NCI-H1417 treated with DMSO at 0.1 percent for 48 hours (cell line): Measurements from ENCODE around the gene OR13J1.
"Not testable (repeated sequence)": the region's sequence is repeated elsewhere in the genome, so short reads cannot be mapped to it uniquely, and the experiment has no call there.

Experiments
- DNase-seq: peaks from one replicate; lab custom pipeline; 2025; lab: John Stamatoyannopoulos, UW

OR13J1 gene

DNA sequence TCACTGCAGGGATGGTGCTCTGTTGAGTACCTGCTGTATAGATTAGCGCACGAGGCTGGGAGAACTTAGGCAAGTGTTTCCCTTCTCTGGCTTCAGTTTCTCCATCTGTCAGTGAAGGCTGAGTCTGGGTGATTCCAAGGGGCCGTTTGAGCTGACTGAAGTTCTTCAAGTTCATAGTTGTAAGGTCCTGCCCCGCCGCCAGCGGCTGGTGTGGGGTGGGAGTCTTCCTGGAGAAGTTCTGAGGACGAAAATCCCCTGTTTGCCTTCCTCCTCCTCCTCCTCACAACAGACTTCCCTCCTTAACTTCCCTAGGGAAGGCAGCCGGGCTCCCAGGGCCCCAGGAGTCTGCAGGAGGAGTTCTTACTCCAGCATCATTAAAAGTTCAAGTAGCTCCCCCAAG lies 34.1 kb upstream of the OR13J1 start:
- DNase-seq: no peak

DNA sequence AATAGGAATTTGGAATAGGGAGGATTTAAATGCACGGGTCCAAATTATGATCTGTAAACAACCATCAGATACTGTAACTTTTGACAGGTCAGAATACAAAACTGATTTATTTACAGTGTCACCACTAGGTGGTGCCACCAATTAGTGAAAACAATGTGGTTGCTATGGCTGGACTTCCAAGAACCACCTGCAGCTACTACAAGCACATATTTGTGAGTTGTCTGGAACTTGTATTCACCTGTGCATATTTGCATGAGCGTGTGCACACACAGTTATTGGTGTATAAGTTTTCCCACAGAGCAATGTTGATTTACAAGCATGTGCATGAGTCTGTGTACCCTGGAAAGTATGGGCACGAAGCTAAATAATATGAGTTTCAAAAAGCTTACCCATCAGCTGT lies 32.8 kb upstream of the OR13J1 start:
- no peak for DNase-seq

DNA sequence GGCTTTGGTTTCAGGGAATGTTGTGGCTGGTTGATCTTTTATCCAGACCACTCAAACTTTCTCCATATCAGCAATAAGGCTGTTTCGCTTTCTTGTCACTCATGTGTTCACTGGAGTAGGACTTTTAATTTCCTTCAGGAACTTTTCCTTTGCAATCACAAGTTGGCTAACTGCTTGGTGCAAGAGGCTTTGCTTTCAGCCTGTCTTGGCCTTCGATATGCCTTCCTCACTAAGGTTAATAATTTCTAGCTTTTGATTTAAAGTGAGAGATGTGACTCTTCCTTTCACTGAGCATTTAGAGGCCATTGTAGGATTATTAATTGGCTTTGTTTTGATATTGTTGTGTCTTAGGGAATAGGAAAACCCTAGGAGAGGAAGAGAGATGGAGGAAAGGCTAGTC lies 28.8 kb upstream of the OR13J1 start:
- DNase-seq: no peak

DNA sequence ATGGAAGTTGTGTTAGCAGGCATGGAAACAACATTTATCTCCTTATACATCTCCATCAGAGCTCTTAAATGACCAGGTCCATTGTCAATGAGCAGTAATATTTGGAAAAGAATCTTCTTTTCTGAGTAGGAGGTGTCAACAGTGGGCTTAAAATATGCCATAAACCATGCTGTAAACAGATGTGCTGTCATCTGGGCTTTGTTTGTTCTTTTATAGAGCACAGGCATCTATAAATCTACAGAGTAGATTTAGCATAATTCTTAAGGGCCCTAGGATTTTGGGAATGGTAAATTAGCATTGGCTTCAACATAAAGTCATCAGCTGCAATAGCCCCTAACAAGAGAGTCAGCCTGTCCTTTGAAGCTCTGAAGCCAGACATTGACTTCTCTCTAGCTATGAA lies 28.1 kb upstream of the OR13J1 start:
- DNase-seq: no peak

DNA sequence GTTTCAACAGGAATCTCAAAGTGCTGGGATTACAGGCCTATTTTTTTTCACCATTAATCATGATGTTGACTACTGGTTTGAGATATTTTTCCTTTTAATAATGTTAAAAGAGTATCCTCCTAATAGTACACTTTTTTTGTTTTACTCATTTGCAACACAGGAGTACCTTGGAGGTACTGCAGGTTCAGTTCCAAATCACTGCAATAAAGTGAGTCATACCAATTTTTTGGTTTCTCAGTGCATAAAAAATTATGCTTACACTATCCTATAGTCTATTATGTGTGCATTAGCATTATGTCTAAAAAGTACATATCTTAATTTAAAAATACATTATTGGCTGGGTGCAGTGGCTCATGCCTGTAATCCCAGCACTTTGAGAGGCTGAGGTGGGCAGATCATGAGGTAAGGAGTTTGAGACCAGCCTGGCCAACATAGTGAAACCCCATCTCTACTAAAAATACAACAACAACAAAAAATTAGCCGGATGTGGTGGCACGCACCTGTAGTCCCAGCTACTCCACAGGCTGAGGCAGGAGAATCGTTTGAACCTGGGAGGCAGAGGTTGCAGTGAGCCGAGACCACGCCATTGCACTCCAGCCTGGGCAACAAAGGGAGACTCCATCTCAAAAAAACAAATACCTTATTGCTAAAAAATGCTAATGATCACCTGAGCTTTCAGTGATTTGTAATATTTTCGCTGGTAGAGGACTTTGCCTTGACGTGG lies 27.3 kb upstream of the OR13J1 start:
- not testable (repeated sequence) for DNase-seq

DNA sequence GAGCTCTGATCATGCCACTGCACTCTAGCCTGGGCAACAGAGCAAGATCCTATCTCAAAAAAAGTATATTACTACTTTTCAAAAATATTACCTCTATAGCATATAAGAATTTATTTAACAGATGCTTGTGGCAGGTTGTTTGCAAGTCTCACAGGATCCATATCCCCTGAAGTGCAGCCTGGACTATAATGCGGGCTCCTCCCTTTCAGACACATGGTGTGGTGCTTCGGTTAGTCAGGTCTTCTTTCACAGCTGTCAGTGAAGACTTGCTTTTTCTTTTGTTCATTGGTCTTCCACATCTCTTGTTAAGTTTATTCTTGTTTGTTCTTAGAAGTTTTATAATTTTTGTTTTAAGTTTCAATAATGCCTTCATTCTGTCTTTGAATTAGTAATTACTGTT lies 26.4 kb upstream of the OR13J1 start:
- no peak for DNase-seq

DNA sequence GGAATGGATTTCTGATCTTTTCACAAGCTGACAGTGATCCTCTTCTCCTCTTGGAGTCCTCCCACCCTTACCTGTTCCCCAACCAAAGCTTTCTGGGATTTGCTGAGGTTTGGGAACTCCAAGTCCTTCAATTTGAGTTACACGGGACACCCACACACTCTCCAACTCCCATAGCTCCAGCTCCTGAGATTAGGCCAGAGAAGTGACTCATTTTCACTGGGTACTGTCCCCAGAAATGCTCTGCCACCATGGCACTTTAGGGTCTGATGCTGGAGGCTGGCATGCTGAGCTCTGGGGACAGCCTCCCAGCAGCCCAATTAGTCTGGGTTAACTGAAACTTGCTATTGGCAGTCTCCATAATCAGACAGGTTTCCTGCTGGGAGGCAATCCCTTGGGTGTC lies 21.9 kb upstream of the OR13J1 start:
- no peak for DNase-seq

DNA sequence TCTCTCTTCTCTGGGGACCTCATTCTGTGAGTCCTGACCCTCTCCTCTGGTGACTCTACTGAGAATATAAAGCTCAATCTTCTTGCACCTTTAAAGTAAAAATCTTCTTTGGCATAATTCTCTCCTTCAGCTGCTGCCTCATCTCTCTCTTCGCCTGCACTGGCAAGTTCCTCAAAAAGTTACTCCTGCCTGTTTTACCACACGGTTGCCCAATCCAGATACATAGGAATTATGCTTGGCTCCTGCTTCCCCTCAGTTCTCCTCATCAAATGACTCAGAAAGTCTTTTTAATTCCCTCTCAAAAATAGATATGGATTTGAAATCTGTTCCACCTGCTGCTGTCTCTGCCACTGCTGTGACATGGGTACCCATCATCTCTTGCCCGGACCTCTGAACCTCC lies 21.4 kb upstream of the OR13J1 start:
- DNase-seq: no peak

DNA sequence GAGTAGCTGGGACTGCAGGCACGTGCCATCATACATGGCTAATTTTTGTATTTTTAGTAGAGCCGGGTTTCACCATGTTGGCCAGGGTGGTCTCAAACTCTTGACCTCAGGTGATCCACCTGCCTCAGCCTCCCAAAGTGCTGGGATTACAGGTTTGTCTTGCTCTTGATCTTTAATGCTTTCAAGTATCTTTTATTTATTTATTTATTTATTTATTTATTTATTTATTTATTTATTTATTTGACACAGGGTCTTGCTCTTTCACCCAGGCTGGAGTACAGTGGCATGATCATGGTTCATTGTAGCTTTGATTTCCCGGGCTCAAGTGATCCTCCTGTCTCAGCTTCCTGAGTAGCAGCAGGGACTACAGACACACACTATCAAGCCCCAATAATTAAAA lies 14.7 kb upstream of the OR13J1 start:
- not testable (repeated sequence) for DNase-seq

DNA sequence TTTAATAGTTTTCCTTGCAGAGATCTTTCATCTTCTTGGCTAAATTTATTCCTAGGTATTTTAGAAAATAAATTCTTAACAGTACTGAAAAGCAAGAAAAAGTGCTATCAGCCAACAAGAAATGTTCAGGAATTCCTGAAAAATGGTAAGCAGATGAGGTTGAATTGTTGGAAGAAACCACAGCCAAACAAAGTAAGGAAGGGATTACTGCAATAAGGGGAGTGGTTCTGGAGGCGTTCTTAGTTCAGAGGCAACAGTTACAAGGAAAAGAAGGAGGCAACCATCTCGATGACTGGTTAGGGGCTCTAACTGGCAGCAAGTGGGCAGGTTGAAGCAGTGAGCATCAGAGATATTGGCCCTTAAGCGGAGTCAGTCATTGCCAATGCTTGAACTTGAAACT lies 12.8 kb upstream of the OR13J1 start:
- no peak for DNase-seq

DNA sequence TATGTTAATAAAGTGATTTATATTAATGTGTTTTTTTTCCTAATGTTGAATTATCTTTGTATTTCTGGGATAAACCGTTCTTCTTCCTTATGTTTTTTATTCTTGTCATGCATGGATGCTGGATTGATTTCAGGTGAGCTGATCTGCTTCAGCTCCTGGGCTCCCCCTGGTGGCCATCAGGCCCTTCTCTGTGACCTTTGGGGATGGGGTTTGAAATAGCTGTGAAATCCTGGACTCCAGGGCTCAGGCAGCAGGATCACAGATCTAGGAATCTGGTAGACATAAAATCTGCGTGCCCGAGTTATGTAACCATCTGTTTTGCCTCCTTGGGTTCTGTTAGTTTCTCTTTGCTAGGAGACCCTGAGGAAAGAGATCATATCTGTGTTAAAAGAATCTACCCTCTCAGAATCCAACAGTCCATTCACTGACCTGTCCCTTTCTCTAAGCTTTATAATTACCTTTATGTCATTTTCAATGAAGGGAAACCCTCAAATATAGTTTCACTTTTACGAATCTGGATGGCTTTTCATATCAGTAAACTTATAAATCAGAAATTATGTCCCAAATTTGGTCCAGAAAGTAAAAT lies 12.2 kb upstream of the OR13J1 start:
- DNase-seq: no peak

DNA sequence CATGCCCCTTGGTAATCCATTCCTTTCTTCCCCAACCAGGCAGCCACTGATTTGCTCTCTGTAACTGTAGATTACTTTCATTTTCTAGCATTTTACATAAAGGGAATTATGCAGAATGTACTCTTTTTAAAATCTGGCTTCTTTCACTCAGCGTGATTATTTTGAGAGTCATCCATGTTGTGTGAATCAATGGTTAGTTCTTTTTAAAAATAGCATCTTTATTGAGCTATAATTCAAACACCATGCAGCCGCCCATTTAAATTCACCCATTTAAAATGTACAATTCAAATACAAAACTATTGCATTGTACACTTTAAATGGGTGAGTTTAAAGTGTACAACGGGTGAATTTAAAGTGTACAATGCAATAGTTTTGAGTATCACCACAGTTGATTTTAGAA lies 2.3 kb upstream of the OR13J1 start:
- no peak for DNase-seq

DNA sequence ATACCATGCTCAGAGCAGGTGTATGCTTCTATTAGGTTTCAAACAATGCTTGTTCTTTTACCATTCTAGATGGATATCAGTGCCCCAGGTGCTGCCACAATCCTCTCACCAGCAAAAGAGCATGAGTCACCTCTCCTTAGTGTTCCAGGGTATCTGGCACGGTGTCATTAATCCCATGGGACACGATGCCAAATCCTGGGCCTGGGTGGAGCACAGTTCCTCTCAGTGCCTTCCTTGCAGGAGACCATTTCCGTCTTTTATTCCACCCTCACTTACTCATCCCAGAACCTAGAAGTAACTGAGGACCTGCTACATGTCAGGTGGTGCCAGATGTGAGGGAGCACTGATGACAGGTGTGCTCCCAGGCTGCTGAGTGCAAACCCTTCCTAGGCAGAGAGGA lies 1.3 kb upstream of the OR13J1 start:
- DNase-seq: no peak

DNA sequence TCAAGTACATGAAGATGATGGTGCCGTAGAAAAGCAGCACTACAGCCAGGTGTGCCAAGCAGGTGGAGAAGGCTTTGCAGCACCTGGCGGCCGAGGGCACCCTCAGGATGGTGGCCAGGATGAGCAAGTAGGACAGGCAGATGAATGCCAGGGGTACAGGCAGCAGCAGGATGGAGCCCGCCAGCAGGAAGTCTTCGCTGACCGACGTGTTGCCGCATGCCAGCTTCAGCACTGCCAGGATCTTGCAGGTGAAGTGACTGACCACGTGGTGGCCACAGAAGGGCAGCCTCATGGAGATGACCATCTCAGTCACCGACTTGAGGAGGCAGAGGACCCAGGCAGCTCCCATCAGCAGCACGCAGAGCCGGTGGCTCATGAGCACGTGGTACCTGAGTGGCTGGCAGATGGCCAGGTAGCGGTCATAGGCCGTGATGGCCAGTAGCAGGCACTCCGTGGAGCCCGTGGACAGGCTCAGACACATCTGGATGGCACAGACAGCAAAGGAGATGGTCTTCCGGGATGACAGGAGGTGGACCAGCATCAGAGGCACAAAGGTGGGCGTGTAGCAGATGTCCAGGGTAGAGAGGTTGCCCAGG lies 482 bp downstream of the OR13J1 start:
- no peak for DNase-seq

DNA sequence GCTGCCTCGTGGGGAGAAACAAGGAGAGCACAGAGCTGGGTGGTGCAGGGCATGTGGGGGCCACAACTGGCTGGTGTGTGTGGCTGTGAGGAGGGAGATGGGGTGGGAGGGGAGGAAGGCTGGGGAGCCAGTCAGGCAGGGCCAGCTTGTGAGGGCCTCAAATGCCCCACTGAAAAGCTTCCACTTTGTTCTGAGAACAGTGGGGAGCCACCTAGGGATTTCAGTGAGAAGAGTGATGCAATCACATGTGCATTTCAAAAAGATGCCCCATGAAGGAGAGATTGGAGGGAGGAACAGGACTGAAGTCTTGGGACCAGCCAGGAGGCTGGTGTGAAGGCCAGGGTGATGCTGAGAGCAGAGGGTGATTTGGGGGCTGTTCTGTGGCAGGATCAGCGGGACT lies 1.3 kb downstream of the OR13J1 start:
- no peak for DNase-seq

DNA sequence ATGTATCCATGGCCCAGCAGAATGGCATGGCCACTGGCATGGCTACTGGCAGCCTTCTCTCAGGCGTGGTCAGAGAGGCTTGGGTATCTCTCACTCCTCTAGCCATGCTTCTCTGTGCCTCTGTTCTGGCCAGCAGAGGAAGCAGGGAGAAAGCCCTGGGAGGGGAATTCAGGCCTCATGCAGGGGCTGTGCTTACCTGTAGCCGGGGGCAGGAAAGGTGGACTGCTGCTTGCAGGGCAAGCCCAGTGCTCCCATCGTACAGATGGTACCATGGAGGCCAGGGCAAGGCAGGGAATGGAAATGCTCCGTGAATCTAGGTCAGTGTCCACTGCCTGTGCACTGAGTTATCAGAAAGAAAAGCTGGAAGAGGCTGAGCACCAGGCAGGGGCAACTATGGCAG lies 2.7 kb downstream of the OR13J1 start:
- no peak for DNase-seq

DNA sequence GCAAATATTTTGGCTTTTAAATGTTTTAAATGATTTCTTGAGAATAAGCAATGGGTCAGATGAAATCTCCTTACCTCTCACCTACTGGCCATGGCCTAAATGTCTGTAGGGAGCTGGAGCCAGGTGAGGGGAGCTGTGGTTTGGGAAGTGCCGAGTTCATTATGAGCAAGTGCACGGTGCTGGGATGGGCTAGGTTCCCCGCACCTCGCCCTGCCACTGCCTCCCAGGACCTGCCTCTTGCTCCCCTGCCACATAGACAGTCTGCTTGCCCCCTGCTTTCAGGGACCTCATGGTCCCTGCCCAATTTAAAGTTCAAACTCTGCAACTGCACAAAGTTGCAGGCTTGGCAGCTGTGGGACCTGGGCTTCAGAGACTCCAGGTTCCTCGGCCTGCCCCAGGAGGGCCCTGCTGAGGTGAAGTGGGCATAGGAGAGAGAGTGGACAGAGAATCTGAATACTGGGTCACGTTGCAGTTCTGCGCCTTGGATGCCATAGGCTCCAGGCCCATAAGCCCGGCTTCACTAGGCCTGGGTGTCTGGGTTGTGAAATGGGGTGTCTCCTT lies 5.4 kb downstream of the OR13J1 start:
- DNase-seq: no peak

DNA sequence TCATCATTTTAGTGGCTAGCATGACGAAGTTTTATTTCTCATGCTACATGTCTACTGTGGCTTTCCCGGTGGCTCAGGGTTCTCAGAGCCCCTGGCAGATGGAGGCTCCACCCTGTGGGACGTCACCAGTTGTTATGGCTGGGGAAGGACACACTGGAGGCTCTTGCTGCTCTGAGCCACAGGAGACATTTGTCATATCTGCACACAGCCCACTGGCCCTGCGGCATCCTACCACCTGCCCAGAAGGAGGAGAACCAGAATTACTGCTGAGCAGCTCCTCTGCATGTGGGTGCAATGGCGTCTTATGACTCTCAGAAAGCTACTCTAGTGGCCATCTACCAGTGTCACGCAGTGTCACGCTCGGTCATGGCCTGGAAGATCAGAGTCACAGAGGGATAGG lies 6.6 kb downstream of the OR13J1 start:
- no peak for DNase-seq

DNA sequence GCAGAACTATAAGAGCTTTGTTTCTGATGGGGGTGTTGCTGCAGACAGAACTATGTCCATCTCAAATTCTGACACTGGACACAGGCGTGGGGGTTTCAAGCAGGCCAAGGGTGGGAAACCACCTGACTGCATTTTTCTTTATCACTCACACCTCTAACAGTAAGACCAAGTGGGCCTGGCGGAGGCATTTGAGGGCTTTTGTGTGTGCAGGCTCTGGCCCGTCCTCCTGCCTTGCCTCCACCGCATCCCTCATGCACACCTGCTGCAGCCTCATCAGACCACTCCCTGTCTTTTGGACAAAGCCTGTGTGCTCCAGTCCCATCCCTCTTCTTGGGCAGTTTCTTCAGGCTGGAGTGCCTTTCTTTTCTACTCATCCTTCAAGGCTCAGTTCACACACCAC lies 7.9 kb downstream of the OR13J1 start:
- no peak for DNase-seq

DNA sequence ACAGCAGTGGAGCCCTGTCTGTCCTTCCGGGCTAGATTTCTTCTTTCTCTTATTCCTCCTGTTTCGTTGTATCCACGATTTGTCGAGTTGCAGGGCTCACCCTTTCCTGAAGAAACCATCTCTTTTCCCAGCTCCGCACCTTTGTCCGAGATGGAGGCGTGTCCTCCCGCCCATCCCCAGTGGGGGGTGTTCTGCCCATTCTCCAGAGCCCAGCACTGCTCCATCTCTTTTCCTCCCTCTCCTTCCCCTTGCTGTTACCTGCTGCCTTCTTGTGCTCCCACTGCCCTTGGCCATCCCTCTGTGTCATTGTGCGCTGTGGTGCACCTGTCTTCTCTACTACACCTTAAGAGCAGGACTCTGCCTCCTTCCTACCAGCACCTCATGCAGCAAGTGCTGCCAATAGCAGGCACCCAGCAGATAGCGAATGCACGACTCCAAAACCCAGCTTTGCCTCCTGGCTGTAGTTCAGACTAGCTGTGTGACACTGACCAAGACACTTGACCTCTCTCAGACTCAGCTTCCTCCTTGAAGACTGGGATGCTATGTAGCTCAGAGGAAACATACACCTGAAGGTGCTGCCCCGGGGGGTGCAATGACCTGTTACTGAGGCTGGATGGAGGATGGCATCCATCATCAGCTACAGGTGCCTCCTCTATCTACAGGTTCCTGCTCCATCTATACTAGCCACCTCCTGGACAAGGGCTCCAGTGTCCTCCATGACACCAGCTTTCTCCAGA lies 8.9 kb downstream of the OR13J1 start:
- DNase-seq: no peak

DNA sequence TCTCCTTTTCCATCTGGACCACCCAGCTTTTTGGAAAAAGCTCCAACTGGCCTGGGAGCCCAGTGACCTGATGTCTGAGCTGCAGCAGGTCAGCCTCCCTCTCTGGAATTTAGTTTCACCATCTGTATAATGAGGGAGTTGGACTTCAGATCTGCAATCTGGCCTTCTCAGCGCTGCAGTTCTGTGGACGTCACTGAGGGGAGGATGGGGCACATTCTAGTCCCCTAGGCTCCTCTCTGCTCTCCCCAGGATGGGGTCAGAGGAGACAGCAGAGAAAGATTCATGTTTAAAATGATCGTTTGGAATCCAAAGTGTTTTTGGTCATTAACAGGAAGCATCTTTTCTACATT lies 10.2 kb downstream of the OR13J1 start:
- no peak for DNase-seq

DNA sequence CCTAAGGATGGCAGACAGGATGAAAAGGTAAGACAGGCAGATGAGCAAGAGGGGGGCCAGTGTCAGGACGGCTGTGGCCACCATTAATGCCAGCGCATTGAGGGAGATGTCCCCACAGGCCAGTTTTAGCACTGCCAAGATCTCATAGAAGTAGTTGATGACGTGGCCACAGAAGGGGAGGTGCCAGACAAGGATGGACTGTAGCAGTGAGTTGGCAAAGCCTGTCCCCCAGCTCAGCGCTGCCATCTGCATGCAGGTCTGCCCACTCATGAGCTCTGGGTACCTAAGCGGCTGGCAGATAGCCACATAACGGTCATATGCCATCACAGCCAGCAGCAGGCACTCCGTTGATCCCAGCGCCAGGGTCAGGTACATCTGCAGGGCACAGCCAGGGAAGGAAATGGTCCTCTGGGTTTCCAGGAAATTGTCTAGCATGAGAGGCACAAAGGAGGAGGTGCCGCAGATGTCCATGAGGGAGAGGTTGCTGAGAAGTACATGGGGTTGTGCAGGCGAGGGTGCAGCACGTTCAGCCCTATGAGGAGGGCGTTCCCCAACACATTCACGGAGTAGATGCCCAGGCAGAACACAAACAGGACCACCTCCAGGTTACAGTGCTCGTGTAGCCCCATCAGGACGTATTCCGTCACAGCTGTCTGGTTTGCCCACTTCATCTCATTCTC lies 10.8 kb downstream of the OR13J1 start:
- DNase-seq: no peak
